ENCODE data around the gene OPA3. TPM values are rescaled to one million over a fixed set of nuclear protein-coding genes. Genes with fewer than 3 reads are reported as not detected.

The OPA3 gene
- total RNA-seq, result 10 to 100 TPM in 1 of 2 donors, 1 to 10 TPM in 1; 3.5 to 13.6 TPM
- 1 to 10 TPM; 5.5 to 9.9 TPM for polyA plus RNA-seq
- long read RNA-seq, donor 1, full-length matches to known transcripts, result 6 of 6 reads
- long read RNA-seq, donor 1, partial matches to known transcripts, result 0 of 6 reads
- long read RNA-seq, donor 1, other reads (novel, unspliced or antisense), result 0 of 6 reads
- long read RNA-seq, donor 2, full-length matches to known transcripts, result 1 of 1 reads
- long read RNA-seq, donor 2, partial matches to known transcripts, result 0 of 1 reads
- long read RNA-seq, donor 2, other reads (novel, unspliced or antisense), result 0 of 1 reads
- long read RNA-seq, donor 3, full-length matches to known transcripts, result 2 of 2 reads
- long read RNA-seq, donor 3, partial matches to known transcripts, result 0 of 2 reads
- long read RNA-seq, donor 3, other reads (novel, unspliced or antisense), result 0 of 2 reads
- long read RNA-seq, donor 4, full-length matches to known transcripts, result 1 of 1 reads
- long read RNA-seq, donor 4, partial matches to known transcripts, result 0 of 1 reads
- long read RNA-seq, donor 4, other reads (novel, unspliced or antisense), result 0 of 1 reads
- long read RNA-seq, donor 5, full-length matches to known transcripts, result 3 of 3 reads
- long read RNA-seq, donor 5, partial matches to known transcripts, result 0 of 3 reads
- long read RNA-seq, donor 5, other reads (novel, unspliced or antisense), result 0 of 3 reads

GRCh38 chr19:45584332-45585157, at the start of gene OPA3:
TSS of gene OPA3 (minus strand) at chr19:45584802. CDS start at chr19:45584764, 38 bp downstream.
- no peaks in the 10 kb centered on the region for H3K27me3 ChIP-seq (ENCODE audit: control insufficient read depth in 3 of 3, insufficient read depth in 3 of 3, low read length in 2 of 3)
- peaks cover 0 to 2% (median 0%) of the 10 kb centered on the region in 4 donors for H3K9me3 ChIP-seq (ENCODE audit: control insufficient read depth in 4 of 4, insufficient read depth in 3 of 4, low read length in 3 of 4)
- DNase-seq, result peak; percentile 100
- peaks cover 0 to 3% (median under 1%) of the 10 kb centered on the region in 4 donors for H3K36me3 ChIP-seq (ENCODE audit: control insufficient read depth in 4 of 4, insufficient read depth in 4 of 4, low read length in 4 of 4)
- ATAC-seq (ENCODE audit: insufficient read depth, low FRiP score), result peak; percentile 96
- H3K4me3 ChIP-seq, result peak within 1 kb of the TSS; percentile 65
- peak within 1 kb of the TSS; percentile 60 to 98 for H3K9ac ChIP-seq (ENCODE audit: insufficient read depth in 1 of 2, low read length in 2 of 2)
- 0% methylated on average over 63 of the region's 63 CpGs for WGBS, 2 donors
- TF ChIP-seq, protein P1, sequence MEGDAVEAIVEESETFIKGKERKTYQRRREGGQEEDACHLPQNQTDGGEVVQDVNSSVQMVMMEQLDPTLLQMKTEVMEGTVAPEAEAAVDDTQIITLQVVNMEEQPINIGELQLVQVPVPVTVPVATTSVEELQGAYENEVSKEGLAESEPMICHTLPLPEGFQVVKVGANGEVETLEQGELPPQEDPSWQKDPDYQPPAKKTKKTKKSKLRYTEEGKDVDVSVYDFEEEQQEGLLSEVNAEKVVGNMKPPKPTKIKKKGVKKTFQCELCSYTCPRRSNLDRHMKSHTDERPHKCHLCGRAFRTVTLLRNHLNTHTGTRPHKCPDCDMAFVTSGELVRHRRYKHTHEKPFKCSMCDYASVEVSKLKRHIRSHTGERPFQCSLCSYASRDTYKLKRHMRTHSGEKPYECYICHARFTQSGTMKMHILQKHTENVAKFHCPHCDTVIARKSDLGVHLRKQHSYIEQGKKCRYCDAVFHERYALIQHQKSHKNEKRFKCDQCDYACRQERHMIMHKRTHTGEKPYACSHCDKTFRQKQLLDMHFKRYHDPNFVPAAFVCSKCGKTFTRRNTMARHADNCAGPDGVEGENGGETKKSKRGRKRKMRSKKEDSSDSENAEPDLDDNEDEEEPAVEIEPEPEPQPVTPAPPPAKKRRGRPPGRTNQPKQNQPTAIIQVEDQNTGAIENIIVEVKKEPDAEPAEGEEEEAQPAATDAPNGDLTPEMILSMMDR (IDR thresholded peaks at IDR 0.05; ENCODE audit: control extremely low read depth, extremely low read depth), result no peak
- peak within 1 kb of the TSS; percentile 94 to 97 for H3K27ac ChIP-seq (ENCODE audit: low read depth in 1 of 2, low read length in 1 of 2)
- peaks cover 0 to 8% (median 3%) of the 10 kb centered on the region in 5 donors for H3K4me1 ChIP-seq (ENCODE audit: control insufficient read depth in 5 of 5, insufficient read depth in 5 of 5, low read length in 5 of 5)

DNA sequence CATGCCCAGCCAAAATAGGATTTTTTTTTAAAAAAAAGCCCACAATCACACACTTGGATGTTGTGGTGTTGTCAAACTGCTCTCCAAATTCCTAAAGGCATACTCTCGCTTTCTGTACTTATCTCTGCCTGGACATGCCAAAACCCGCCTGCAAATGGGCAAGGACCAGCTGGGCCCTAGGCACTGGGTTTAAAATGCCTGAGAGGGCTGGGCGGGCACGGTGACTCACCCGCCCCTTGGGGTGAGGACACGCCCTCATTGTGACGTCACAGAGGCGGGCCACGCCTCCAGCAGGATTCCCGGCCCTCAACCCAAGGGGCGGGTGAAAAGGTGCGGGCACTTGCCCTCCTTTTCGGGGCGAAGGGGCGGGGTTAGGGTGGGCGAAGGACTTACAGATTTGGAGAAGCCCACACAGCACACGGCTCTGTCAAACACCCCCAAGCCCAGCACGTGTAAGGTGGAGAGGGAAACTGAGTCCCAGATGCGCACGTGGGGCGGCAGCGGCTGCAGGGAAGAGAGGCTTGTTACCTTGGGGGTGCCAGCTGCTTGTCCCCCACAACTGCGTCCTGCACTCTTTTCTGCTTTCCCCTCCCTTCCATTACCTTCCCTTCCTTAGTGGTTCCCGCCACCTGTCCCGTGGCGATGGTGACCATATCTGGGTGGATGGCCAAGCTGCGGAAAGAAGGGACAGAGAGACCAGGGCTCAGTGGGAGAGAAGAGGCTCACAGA, 48.0 kb upstream of the OPA3 start:
- Histone ChIP-seq H3K4me3 (no peak overlapping the region), H3K9me3 (ENCODE audit: control insufficient read depth in 4 of 4, insufficient read depth in 3 of 4, low read length in 3 of 4) (no peaks in the 10 kb centered on the region), H3K9ac (ENCODE audit: insufficient read depth in 1 of 2, low read length in 2 of 2) (no peak overlapping the region), H3K4me1 (ENCODE audit: control insufficient read depth in 5 of 5, insufficient read depth in 5 of 5, low read length in 5 of 5) (no peaks in the 10 kb centered on the region), H3K27me3 (ENCODE audit: control insufficient read depth in 3 of 3, insufficient read depth in 3 of 3, low read length in 2 of 3) (no peaks in the 10 kb centered on the region), H3K36me3 (ENCODE audit: control insufficient read depth in 4 of 4, insufficient read depth in 4 of 4, low read length in 4 of 4) (peaks cover 0 to 14% (median 7%) of the 10 kb centered on the region in 4 donors), H3K27ac (ENCODE audit: low read depth in 1 of 2, low read length in 1 of 2) (peak overlapping the region in 1 of 2 donors; percentile 62)
- ATAC-seq (ENCODE audit: insufficient read depth, low FRiP score) (peak; percentile 83), DNase-seq (peak; percentile 53 to 78 (median 61))
- TF ChIP-seq, protein P1 (IDR thresholded peaks at IDR 0.05; ENCODE audit: control extremely low read depth, extremely low read depth), result no peak
- WGBS, 2 donors, result 60 to 75% methylated on average over 27 of the region's 27 CpGs

DNA sequence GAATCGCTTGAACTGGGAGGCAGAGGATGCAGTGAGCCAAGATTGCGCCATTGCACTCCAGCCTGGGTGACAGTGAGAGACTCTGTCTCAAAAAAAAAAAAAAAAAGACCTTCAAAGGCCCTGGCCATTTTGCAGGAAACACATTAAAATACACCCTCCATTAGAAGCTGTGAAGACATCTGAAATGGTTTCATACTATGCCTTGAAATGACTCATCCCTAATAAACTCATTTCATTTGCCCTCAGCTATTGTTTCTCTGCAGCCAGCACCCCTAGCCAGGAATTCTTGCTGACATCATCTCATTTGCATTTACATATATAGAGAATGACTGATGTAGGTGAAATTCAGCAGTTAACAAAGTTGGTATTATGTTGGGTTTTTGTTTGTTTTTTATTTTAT, 45.9 kb upstream of the OPA3 start:
- ATAC-seq (ENCODE audit: insufficient read depth, low FRiP score), result no peak
- no peak for DNase-seq
- H3K36me3 ChIP-seq (ENCODE audit: control insufficient read depth in 4 of 4, insufficient read depth in 4 of 4, low read length in 4 of 4), result peaks cover 0 to 14% (median 8%) of the 10 kb centered on the region in 4 donors
- no peak overlapping the region for H3K27ac ChIP-seq (ENCODE audit: low read depth in 1 of 2, low read length in 1 of 2)
- no peak overlapping the region for H3K4me3 ChIP-seq
- TF ChIP-seq, protein P1 (IDR thresholded peaks at IDR 0.05; ENCODE audit: control extremely low read depth, extremely low read depth), result no peak
- no peak overlapping the region for H3K9ac ChIP-seq (ENCODE audit: insufficient read depth in 1 of 2, low read length in 2 of 2)
- 91% methylated on average over 2 of the region's 2 CpGs for WGBS, 2 donors
- no peaks in the 10 kb centered on the region for H3K27me3 ChIP-seq (ENCODE audit: control insufficient read depth in 3 of 3, insufficient read depth in 3 of 3, low read length in 2 of 3)
- no peaks in the 10 kb centered on the region for H3K4me1 ChIP-seq (ENCODE audit: control insufficient read depth in 5 of 5, insufficient read depth in 5 of 5, low read length in 5 of 5)
- no peaks in the 10 kb centered on the region for H3K9me3 ChIP-seq (ENCODE audit: control insufficient read depth in 4 of 4, insufficient read depth in 3 of 4, low read length in 3 of 4)
